ENCODE results near the gene SPATS2L. TPM values are rescaled to one million over a fixed set of nuclear protein-coding genes. Genes with fewer than 3 reads are reported as not detected.

SPATS2L gene
- total and polyA plus RNA-seq, 8 donors, result 81.2 to 96.7 (median 91.2) TPM

DNA sequence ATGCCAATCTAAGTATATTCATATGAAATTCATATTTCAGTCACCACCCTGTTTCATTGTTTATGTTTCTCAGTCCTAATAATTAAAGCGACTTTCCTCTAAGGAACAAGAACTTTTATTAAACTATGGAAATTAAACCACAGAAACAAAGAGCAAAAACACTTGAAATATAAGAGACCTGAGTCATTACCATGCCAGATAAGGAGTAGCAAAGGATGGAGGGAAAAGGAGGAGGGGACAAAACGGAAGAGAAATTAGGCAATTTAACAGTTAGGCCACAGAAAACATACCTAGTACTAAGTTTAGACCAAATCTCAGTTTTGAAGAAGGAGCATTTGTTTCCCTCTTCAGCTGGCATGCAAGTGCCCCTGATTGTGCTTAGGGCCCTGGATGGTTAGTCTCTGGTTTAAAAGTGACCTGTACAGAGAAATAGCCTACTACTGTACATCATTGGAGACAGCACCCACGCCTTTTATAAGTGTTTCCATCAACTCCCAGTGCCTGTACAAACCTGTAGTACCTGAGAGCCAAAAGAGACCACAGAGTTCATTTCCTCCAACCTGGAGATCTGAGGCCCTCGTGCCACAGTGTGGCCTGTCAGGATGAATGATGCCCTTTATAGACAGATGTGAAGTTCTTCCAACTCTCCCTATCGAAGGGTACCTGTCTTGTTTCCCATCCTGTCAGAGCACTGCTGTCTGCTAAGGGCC, 74.5 kb downstream of the SPATS2L start:
- H3K4me1 ChIP-seq, result peaks cover 55 to 59% of the 10 kb centered on the region in 2 donors

DNA sequence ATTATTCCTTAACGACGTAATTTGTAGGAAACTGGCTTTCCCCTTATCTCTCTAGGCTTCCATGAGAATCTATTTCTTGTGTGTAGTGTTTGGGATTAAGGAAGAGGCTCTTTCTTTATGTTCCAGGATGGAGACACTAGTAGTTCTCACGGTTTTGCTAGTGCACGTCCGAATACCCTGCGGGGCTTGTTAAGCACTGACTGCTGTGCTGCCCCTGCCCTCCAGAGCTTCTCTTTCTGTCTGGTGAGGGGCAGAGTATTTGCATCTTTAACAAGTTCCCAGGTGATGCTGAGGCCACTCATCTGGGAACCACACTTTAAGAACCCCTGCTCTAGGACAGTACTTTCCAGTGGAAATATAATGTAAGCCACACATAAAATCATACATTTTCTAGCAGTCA, 76.4 kb downstream of the SPATS2L start:
- Histone ChIP-seq H3K4me1 (peaks cover 37 to 45% of the 10 kb centered on the region in 2 donors), H3K27me3 (no peaks in the 10 kb centered on the region), H3K36me3 (no peaks in the 10 kb centered on the region), H3K27ac (peak overlapping the region; percentile 9 to 79), H3K9me3 (no peaks in the 10 kb centered on the region), H3K4me3 (no peak overlapping the region)
- ATAC-seq (no peak), DNase-seq (no peak)
- TF ChIP-seq, protein P1, sequence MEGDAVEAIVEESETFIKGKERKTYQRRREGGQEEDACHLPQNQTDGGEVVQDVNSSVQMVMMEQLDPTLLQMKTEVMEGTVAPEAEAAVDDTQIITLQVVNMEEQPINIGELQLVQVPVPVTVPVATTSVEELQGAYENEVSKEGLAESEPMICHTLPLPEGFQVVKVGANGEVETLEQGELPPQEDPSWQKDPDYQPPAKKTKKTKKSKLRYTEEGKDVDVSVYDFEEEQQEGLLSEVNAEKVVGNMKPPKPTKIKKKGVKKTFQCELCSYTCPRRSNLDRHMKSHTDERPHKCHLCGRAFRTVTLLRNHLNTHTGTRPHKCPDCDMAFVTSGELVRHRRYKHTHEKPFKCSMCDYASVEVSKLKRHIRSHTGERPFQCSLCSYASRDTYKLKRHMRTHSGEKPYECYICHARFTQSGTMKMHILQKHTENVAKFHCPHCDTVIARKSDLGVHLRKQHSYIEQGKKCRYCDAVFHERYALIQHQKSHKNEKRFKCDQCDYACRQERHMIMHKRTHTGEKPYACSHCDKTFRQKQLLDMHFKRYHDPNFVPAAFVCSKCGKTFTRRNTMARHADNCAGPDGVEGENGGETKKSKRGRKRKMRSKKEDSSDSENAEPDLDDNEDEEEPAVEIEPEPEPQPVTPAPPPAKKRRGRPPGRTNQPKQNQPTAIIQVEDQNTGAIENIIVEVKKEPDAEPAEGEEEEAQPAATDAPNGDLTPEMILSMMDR (IDR thresholded peaks at IDR 0.05), result no peak
- intact Hi-C loops (cut with DNase I), result no loop called here

More for the DNA sequence above, 74.5 kb downstream of the SPATS2L start:
- ATAC-seq (peak; percentile 54), DNase-seq (no peak)
- no peak overlapping the region for H3K4me3 ChIP-seq
- TF ChIP-seq, protein P1 (IDR thresholded peaks at IDR 0.05), result no peak
- no peaks in the 10 kb centered on the region for H3K36me3 ChIP-seq
- intact Hi-C loops (cut with DNase I), result no loop called here
- no peaks in the 10 kb centered on the region for H3K27me3 ChIP-seq
- peak overlapping the region; percentile 42 to 80 for H3K27ac ChIP-seq
- H3K9me3 ChIP-seq, result no peaks in the 10 kb centered on the region

DNA sequence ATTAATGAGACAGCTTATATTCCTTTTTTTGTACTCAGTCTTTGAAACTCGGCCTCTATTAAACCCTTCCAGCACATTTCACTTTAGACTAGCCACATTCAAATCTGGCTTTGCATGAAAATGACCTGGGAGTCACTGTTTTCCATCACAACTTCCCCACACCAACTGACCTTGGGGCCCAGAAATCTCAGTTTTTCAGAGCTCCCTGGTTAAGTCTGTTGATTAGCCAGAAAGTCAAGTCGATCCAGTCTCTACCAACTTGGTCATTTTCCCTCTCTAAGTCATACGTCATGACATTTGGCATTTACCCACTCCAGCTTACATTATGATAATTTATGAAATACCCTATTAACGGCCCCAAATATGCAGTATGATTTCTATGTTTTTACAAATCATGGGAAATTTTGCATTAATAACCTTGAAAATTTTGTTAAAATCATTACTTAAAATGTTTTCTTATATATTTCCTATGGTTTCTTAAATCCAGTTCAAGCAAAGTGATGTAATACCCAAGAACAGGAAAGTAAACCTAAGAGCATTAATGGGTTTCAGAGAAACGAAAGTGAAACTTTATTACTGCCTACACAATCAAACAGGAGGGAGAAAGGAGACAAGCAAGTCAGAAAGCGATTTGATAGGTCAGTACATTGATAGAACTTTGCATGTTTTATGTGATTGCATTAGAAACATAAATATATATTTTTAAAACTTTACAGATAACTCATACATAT, 77.1 kb downstream of the SPATS2L start:
- Histone ChIP-seq H3K9me3 (no peaks in the 10 kb centered on the region), H3K27ac (peak overlapping the region; percentile 31 to 79), H3K4me3 (no peak overlapping the region), H3K27me3 (no peaks in the 10 kb centered on the region), H3K4me1 (peaks cover 37 to 38% of the 10 kb centered on the region in 2 donors), H3K36me3 (no peaks in the 10 kb centered on the region)
- TF ChIP-seq, protein P1 (IDR thresholded peaks at IDR 0.05), result no peak
- ATAC-seq, result peak; percentile 37
- peak in 1 of 4 donors; percentile 71 for DNase-seq
- intact Hi-C loops (cut with DNase I), result no loop called here

DNA sequence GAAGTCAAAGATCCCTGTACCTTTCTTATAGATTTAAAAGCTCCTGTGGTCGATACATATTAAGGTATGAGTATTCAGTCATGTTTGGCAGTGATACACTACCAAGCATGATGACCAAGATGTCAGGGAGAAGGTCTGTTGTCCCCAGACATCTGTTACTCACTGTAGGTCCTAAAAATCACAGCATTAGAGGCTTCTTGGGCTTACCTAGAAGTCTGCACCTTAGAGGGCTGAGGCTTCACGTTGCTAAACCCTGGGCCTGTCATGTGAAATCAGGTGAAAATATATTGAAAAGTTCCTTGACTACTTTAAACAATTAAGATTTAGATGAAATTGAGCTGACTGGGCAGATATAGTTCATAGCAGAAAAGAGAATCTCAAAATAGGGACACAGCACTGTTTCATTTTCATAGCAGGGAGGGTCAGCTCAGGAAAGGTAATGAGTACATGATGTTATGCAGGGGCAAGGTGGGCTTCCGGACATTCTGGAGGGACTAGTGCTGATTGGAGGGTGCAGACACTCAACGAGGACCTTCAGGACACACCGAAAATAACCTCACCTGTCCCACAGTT, 78.7 kb downstream of the SPATS2L start:
- Histone ChIP-seq H3K27ac (no peak overlapping the region), H3K4me1 (peaks cover 25 to 27% of the 10 kb centered on the region in 2 donors), H3K36me3 (peaks cover 8 to 9% of the 10 kb centered on the region in 2 donors), H3K4me3 (no peak overlapping the region), H3K9me3 (no peaks in the 10 kb centered on the region), H3K27me3 (no peaks in the 10 kb centered on the region)
- intact Hi-C loops (cut with DNase I), result no loop called here
- ATAC-seq (no peak), DNase-seq (no peak)
- TF ChIP-seq, protein P1 (IDR thresholded peaks at IDR 0.05), result no peak

DNA sequence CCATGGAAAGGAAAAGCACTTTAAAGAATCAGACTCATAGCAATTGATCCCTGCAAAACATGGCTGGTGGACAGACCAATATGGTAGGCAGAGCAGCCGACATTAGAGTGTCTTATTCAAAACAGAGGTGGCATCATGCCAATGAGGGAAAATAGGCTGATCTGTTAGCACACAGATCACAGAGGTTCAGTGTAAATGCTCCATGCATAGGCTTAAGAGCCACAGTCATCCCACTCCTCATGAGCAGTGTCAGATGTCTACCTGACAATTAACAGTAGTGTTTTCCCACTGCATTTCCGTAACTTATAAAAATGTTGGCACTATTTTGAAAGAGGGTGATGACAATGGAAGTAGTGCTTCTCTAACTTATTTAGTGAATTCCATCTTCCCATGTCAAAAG, 86.7 kb downstream of the SPATS2L start:
- H3K36me3 ChIP-seq, result peaks cover 10 to 16% of the 10 kb centered on the region in 2 donors
- H3K4me1 ChIP-seq, result peaks cover 0 to 5% of the 10 kb centered on the region in 2 donors
- no peak for DNase-seq
- intact Hi-C loops (cut with DNase I), result no loop called here
- no peaks in the 10 kb centered on the region for H3K9me3 ChIP-seq
- TF ChIP-seq, protein P1 (IDR thresholded peaks at IDR 0.05), result no peak
- H3K4me3 ChIP-seq, result no peak overlapping the region
- no peak overlapping the region for H3K27ac ChIP-seq
- ATAC-seq, result no peak
- no peaks in the 10 kb centered on the region for H3K27me3 ChIP-seq
